CD4-positive, alpha-beta T cell treated with Interleukin-4 for 4 hours (primary cell): ENCODE results near the gene OLIG1.

ENCODE experiments used
- DNase-seq: peaks from one replicate; pipeline ENCODE4 v3.0.0-alpha.2; 2020

Gene OLIG1

GRCh38 chr21:33069994-33070743, at the start of gene OLIG1:
Gene OLIG1, plus strand, starts transcription at chr21:33070141. Its CDS starts 106 bp downstream, at chr21:33070247.
- no peak for DNase-seq

- no peak for DNase-seq
These were observed 49.3 kb upstream of the OLIG1 start for GRCh38 chr21:33020558-33021100.

- DNase-seq = no peak
These were observed 48.8 kb upstream of the OLIG1 start for GRCh38 chr21:33021150-33021549.

- DNase-seq = no peak
These were observed 48.3 kb upstream of the OLIG1 start for GRCh38 chr21:33021667-33022066.

- DNase-seq = no peak
These were observed 47.5 kb upstream of the OLIG1 start for GRCh38 chr21:33022489-33022827.

GRCh38 chr21:33022828-33023573, 46.9 kb upstream of the OLIG1 start:
- DNase-seq = no peak

GRCh38 chr21:33023574-33024200, 46.3 kb upstream of the OLIG1 start:
- no peak for DNase-seq

- no peak for DNase-seq
These were observed 45.5 kb upstream of the OLIG1 start for GRCh38 chr21:33024201-33025103.

- DNase-seq = no peak
These were observed 44.8 kb upstream of the OLIG1 start for GRCh38 chr21:33025106-33025488.

GRCh38 chr21:33025489-33026442, 44.2 kb upstream of the OLIG1 start, which contains the start of gene OLIG2:
Gene OLIG2, plus strand, starts transcription at chr21:33025935. Its CDS starts 928 bp downstream, at chr21:33026863.
- no peak for DNase-seq

GRCh38 chr21:33026443-33026858, 43.5 kb upstream of the OLIG1 start:
- DNase-seq = no peak

GRCh38 chr21:33026878-33027400, 43.0 kb upstream of the OLIG1 start:
- DNase-seq = no peak

- no peak for DNase-seq
These were observed 42.3 kb upstream of the OLIG1 start for GRCh38 chr21:33027401-33028286.

- no peak for DNase-seq
These were observed 41.7 kb upstream of the OLIG1 start for GRCh38 chr21:33028287-33028670.

GRCh38 chr21:33028773-33029384, 41.1 kb upstream of the OLIG1 start:
- DNase-seq = peak; percentile 14

GRCh38 chr21:33029385-33029921, 40.5 kb upstream of the OLIG1 start:
- no peak for DNase-seq

GRCh38 chr21:33029975-33030461, 39.9 kb upstream of the OLIG1 start:
- DNase-seq = no peak

GRCh38 chr21:33030633-33031032, 39.3 kb upstream of the OLIG1 start:
- no peak for DNase-seq
